ENCODE results near the gene ABCB9. TPM values are rescaled to one million over a fixed set of nuclear protein-coding genes. Genes with fewer than 3 reads are reported as not detected.

Gene ABCB9
- total and polyA plus RNA-seq, 2 of the 8 experiments (the other 6 are each of a cell fraction or from before 2014, with no cell fraction given): 3.8 to 8.0 TPM

DNA sequence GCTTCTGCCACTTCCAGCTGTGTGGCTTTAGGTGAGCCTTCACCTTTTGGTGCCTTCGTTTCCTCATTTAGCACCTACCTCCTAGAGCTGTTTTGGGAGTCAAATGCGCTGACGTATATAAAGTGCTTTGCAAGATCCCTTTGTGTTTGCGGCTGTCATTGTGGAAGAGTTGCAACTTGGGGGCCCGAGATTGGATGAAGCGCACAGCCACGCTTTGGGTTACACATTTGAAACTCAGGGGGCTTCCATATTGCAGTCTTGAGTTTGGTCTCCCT is 13.6 kb upstream of the ABCB9 start (continued):
- TF ChIP-seq ATF2 (IDR thresholded peaks at IDR 0.05; ENCODE audit: low read length) (no peak), TAF1 (IDR thresholded peaks at IDR 0.05; ENCODE audit: low read depth, low read length) (no peak), E2F6 (IDR thresholded peaks at IDR 0.05) (no peak), HDAC6 (IDR thresholded peaks at IDR 0.05; ENCODE audit: low read depth, low read length) (no peak), SIN3A (conservative IDR thresholded peaks at IDR 0.05 in 1 of 2, IDR thresholded peaks at IDR 0.05 in 1 of 2; ENCODE audit: low read depth in 1 of 2, low read length in 2 of 2) (no peak), RNF2 (IDR thresholded peaks at IDR 0.05; ENCODE audit: borderline replicate concordance, low read depth, low read length, missing control alignments, poor library complexity, severe bottlenecking) (no peak), RXRA (IDR thresholded peaks at IDR 0.05; ENCODE audit: insufficient read depth, low read depth, low read length) (no peak), RAD21 (IDR thresholded peaks at IDR 0.05 in 1 of 2, conservative IDR thresholded peaks at IDR 0.05 in 1 of 2; ENCODE audit: low read depth in 2 of 2, low read length in 2 of 2) (no peak), EZH2 (IDR thresholded peaks at IDR 0.05; ENCODE audit: low read depth, low read length, severe bottlenecking) (no peak)

Data from H1 (cell line).